GM18508 (cell line): ENCODE measurements around the gene BLM.

Experiments
- ATAC-seq: cut with Tn5 transposase; IDR thresholded peaks from one replicate; pipeline ENCODE4 v1.9.1; 2021; ENCODE audit warnings: moderate number of reproducible peaks; ENCODE audit not compliant: insufficient read depth, unreplicated experiment

BLM gene

DNA sequence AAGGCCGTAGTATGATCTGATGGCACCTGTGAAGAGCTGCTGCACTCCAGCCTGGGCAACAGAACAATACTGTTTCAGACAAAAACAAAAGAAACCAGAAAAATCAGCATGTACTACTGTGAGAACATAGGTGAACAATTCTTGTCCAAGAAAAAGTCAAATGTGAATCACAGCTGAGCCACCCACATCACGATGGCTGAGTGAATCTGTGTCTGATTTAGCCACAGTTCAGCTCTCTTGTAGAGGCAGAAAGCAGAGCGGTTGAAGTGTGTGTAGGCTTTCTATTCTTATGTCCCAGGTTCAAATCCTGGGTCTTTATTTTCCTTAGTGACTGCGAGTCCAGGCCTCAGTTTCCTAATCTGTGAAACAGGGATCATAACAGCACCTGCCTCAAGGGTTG lies 146.8 kb downstream of the BLM start:
- no peak for ATAC-seq

DNA sequence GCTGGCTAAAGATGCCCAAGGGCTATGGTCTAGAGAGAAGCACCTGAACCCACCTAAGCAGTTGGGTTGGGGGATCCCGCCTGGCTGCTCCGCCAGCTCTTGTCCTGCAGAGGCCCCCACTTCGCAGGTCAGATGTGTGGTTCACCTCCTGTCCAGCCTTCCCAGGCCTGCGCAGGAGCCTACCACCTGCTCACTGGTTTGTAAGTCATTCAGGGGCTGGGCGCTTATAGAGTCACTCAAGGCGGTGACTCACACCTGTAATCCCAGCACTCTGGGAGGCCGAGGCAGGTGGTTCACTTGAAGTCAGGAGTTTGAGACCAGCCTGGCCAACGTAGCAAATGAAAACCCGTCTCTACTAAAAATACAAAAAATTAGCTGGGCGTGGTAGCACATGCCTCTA lies 147.4 kb downstream of the BLM start:
- ATAC-seq: no peak

DNA sequence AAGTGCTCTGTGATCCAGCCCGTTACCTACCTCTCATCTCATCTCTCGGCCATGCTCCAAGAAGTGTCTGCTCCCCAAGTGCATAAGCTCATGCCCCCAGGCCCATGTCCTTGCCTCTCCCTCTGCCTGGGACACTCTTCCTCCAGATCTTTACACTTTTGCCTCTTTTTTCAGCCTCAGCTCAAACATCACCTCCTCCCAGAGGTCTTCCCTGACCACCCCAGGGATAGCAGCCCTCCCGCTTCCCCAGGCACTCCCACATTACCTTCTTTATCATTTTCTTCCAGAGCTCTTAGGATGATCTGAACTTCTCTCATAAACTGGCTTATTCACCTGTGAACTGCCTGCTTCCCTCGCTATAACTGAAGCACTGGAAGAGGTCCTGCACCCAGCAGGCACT lies 148.6 kb downstream of the BLM start:
- ATAC-seq: no peak
